A549 (cell line): Measurements from ENCODE around the gene HIVEP3.

Experiments used
- NFE2L2 ChIP-seq: fragments of 150-350 bp; conservative IDR thresholded peaks from 2 replicates; pipeline ENCODE4 v1.6.1; 2014; ENCODE audit warnings: low read length
- POLR2A ChIP-seq: IDR thresholded peaks from 2 replicates; pipeline ENCODE4 v1.6.1; 2012; ENCODE audit warnings: mild to moderate bottlenecking, low read length
- TF ChIP-seq, protein P1 (sequence below): fragments of >200 bp; sonication (Bioruptor Twin); formaldehyde crosslinking; IDR thresholded peaks from 3 replicates; pipeline ENCODE4 v1.5.1; 2016

GRCh38 chr1:41609166-41609883, 309.4 kb downstream of the HIVEP3 start:
- TF ChIP-seq NFE2L2, result no peak
- no peak for TF ChIP-seq POLR2A
- TF ChIP-seq, protein P1, sequence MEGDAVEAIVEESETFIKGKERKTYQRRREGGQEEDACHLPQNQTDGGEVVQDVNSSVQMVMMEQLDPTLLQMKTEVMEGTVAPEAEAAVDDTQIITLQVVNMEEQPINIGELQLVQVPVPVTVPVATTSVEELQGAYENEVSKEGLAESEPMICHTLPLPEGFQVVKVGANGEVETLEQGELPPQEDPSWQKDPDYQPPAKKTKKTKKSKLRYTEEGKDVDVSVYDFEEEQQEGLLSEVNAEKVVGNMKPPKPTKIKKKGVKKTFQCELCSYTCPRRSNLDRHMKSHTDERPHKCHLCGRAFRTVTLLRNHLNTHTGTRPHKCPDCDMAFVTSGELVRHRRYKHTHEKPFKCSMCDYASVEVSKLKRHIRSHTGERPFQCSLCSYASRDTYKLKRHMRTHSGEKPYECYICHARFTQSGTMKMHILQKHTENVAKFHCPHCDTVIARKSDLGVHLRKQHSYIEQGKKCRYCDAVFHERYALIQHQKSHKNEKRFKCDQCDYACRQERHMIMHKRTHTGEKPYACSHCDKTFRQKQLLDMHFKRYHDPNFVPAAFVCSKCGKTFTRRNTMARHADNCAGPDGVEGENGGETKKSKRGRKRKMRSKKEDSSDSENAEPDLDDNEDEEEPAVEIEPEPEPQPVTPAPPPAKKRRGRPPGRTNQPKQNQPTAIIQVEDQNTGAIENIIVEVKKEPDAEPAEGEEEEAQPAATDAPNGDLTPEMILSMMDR, result no peak
